ENCODE results near the gene ACOT9.

Gene ACOT9, protein sequence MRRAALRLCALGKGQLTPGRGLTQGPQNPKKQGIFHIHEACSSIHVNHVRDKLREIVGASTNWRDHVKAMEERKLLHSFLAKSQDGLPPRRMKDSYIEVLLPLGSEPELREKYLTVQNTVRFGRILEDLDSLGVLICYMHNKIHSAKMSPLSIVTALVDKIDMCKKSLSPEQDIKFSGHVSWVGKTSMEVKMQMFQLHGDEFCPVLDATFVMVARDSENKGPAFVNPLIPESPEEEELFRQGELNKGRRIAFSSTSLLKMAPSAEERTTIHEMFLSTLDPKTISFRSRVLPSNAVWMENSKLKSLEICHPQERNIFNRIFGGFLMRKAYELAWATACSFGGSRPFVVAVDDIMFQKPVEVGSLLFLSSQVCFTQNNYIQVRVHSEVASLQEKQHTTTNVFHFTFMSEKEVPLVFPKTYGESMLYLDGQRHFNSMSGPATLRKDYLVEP

DNA sequence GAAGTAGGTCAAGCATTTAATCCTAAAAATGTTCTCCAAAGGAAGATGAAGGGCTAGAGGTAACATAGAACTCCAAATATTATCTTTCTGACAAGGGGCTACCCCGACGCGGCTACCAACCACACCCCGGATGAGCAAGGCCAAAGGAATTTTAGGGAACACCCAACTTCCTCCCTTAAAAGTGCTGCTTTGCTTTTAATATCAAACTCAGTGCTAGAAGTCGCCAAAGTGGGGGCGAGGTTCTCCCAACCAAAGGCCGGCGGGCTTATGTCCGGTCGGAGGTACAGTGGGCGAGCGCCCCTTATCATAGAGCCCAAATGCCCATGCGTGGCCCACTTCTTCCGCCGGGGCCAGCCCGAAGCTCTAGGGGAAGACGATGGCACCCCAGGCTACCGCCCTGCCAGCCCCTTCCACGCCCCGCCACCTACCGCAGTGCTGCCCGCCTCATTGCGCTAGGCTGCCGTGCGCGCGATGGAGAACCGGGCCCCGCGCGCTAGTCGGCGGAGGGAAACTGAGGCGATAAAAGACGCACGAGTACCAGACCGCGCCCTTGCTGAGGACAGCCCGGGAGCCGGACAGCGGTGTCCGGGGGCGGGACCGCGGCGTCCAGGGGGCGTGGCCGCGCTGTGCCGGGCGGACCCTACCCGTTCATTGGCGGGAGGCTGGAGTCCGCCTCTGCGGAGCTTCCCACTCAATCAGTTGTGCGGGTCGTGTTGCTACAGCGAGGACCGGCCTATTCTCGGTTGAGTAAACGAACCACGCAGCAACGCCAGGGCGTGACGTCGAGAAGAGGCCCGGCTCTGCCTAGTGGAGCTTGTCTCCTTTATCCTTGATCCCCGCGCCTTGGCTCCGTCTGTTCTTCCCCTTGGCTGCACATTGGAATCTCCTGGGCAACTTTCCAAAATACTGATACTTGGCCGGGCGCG, at the start of gene ACOT9:
Gene ACOT9 (minus strand): TSS at position 580 of the 926 bp plus-strand sequence. CDS start 132 bp downstream, at position 448.
- peak; percentile 67 for TF ChIP-seq TEAD4 (IDR thresholded peaks at IDR 0.05)
- TF ChIP-seq CEBPB (IDR thresholded peaks at IDR 0.05) = no peak
- TF ChIP-seq ZBTB7A (IDR thresholded peaks at IDR 0.05; ENCODE audit: low read depth) = no peak
- no peak for TF ChIP-seq RAD21 (IDR thresholded peaks at IDR 0.05; ENCODE audit: low read depth)
- peak; percentile 72; the same call in 1 of the 2 replicates for TF ChIP-seq TCF12 (IDR thresholded peaks at IDR 0.05; ENCODE audit: low read depth)
- TF ChIP-seq EGR1 (IDR thresholded peaks at IDR 0.05) = no peak
- TF ChIP-seq, protein P1, sequence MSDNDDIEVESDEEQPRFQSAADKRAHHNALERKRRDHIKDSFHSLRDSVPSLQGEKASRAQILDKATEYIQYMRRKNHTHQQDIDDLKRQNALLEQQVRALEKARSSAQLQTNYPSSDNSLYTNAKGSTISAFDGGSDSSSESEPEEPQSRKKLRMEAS (IDR thresholded peaks at IDR 0.05) = peak; percentile 33; the same call in 1 of the 2 replicates
- TF ChIP-seq, protein P2, sequence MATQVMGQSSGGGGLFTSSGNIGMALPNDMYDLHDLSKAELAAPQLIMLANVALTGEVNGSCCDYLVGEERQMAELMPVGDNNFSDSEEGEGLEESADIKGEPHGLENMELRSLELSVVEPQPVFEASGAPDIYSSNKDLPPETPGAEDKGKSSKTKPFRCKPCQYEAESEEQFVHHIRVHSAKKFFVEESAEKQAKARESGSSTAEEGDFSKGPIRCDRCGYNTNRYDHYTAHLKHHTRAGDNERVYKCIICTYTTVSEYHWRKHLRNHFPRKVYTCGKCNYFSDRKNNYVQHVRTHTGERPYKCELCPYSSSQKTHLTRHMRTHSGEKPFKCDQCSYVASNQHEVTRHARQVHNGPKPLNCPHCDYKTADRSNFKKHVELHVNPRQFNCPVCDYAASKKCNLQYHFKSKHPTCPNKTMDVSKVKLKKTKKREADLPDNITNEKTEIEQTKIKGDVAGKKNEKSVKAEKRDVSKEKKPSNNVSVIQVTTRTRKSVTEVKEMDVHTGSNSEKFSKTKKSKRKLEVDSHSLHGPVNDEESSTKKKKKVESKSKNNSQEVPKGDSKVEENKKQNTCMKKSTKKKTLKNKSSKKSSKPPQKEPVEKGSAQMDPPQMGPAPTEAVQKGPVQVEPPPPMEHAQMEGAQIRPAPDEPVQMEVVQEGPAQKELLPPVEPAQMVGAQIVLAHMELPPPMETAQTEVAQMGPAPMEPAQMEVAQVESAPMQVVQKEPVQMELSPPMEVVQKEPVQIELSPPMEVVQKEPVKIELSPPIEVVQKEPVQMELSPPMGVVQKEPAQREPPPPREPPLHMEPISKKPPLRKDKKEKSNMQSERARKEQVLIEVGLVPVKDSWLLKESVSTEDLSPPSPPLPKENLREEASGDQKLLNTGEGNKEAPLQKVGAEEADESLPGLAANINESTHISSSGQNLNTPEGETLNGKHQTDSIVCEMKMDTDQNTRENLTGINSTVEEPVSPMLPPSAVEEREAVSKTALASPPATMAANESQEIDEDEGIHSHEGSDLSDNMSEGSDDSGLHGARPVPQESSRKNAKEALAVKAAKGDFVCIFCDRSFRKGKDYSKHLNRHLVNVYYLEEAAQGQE (IDR thresholded peaks at IDR 0.05; ENCODE audit: low read depth) = no peak
- TF ChIP-seq CREB1 (IDR thresholded peaks at IDR 0.05; ENCODE audit: low read depth) = peak; percentile 66
- TF ChIP-seq USF1 (IDR thresholded peaks at IDR 0.05) = no peak
- peak; percentile 92 for TF ChIP-seq NFIC (IDR thresholded peaks at IDR 0.05)
- TF ChIP-seq EP300 (IDR thresholded peaks at IDR 0.05; ENCODE audit: borderline replicate concordance) = peak; percentile 58; the same call in 1 of the 2 replicates
- TF ChIP-seq TAF1 (IDR thresholded peaks at IDR 0.05; ENCODE audit: low read depth) = 0 out of 2 replicates have a peak, but pooled peaks have one; percentile 44
- TF ChIP-seq YY1 (IDR thresholded peaks at IDR 0.05; ENCODE audit: low read depth) = no peak
- 0 out of 2 replicates have a peak, but pooled peaks have one; percentile 57 for TF ChIP-seq FOXM1 (IDR thresholded peaks at IDR 0.05; ENCODE audit: borderline replicate concordance, low read depth)

GRCh38 chrX:23790155-23790497, 47.0 kb upstream of the ACOT9 start:
- TF ChIP-seq EGR1 (IDR thresholded peaks at IDR 0.05) = no peak

DNA sequence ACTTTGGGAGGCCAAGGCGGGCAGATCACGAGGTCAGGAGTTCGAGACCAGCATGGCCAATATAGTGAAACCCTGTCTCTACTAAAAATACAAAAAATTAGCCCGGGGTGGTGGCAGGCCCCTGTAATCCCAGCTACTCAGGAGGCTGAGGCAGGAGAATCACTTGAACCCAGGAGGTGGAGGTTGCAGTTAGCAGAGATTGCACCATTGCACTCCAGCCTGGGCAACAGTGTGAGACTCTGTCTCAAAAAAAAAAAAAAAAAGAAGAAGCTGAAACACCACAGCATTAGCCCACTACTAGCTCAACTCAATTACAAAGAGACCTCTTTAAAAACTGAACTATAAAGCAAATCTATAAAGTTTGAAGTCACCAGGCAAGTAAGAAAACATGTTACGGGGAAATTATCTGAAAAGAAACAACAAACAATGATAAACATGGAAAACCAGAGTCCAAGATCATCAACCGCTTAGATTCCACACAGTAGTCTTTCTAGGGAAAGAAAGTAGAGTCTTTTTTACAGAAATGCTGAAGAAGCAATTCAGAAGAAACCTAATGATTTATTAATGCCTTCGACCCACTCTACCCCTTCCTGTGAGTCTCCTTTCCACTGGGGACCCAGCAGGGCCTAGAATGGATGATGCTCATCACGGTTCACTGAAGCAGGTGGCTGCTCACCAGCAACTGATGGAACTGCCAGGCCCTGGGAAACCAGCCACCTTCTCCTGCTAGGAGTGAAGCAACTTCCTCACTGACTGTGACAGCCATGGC, 46.5 kb upstream of the ACOT9 start:
- TF ChIP-seq NFIC (IDR thresholded peaks at IDR 0.05) (no peak), CEBPB (IDR thresholded peaks at IDR 0.05) (no peak), EP300 (IDR thresholded peaks at IDR 0.05; ENCODE audit: borderline replicate concordance) (no peak), TEAD4 (IDR thresholded peaks at IDR 0.05) (no peak), TCF12 (IDR thresholded peaks at IDR 0.05; ENCODE audit: low read depth) (no peak), ZBTB7A (IDR thresholded peaks at IDR 0.05; ENCODE audit: low read depth) (no peak), FOXM1 (IDR thresholded peaks at IDR 0.05; ENCODE audit: borderline replicate concordance, low read depth) (no peak), EGR1 (IDR thresholded peaks at IDR 0.05) (no peak), USF1 (IDR thresholded peaks at IDR 0.05) (no peak), CREB1 (IDR thresholded peaks at IDR 0.05; ENCODE audit: low read depth) (no peak), RAD21 (IDR thresholded peaks at IDR 0.05; ENCODE audit: low read depth) (no peak), YY1 (IDR thresholded peaks at IDR 0.05; ENCODE audit: low read depth) (no peak), TAF1 (IDR thresholded peaks at IDR 0.05; ENCODE audit: low read depth) (no peak)
- TF ChIP-seq, protein P2 (IDR thresholded peaks at IDR 0.05; ENCODE audit: low read depth) = no peak
- TF ChIP-seq, protein P1 (IDR thresholded peaks at IDR 0.05) = no peak

DNA sequence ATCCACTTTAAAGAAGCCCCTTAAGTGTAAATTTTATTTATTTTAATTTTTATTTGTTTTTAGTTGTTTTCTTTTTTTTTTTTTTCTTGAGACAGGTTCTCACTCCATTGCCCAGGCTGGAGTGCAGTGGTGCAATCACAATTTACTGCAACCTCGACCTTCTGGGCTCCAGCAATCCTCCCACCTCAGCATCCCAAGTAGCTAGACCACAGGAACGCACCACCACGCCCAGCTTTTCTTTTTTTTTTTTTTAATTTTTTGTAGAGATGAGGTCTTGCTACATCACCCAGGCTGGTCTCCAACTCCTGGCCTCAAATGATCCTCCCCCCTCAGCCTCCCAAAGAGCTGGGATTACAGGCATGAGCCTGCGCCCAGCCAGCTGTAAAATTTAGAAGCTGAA, 45.9 kb upstream of the ACOT9 start:
- TF ChIP-seq USF1 (IDR thresholded peaks at IDR 0.05) (no peak), ZBTB7A (IDR thresholded peaks at IDR 0.05; ENCODE audit: low read depth) (no peak), CEBPB (IDR thresholded peaks at IDR 0.05) (no peak), NFIC (IDR thresholded peaks at IDR 0.05) (no peak), RAD21 (IDR thresholded peaks at IDR 0.05; ENCODE audit: low read depth) (no peak), CREB1 (IDR thresholded peaks at IDR 0.05; ENCODE audit: low read depth) (no peak), YY1 (IDR thresholded peaks at IDR 0.05; ENCODE audit: low read depth) (no peak), EGR1 (IDR thresholded peaks at IDR 0.05) (no peak), TCF12 (IDR thresholded peaks at IDR 0.05; ENCODE audit: low read depth) (no peak), FOXM1 (IDR thresholded peaks at IDR 0.05; ENCODE audit: borderline replicate concordance, low read depth) (no peak), EP300 (IDR thresholded peaks at IDR 0.05; ENCODE audit: borderline replicate concordance) (no peak), TAF1 (IDR thresholded peaks at IDR 0.05; ENCODE audit: low read depth) (no peak), TEAD4 (IDR thresholded peaks at IDR 0.05) (no peak)
- TF ChIP-seq, protein P2 (IDR thresholded peaks at IDR 0.05; ENCODE audit: low read depth) = no peak
- TF ChIP-seq, protein P1 (IDR thresholded peaks at IDR 0.05) = no peak

Data from Ishikawa (cell line).